ENCODE measurements around the gene DPCD. TPM values are rescaled to one million over a fixed set of nuclear protein-coding genes. Genes with fewer than 3 reads are reported as not detected.

DPCD gene
- total and polyA plus RNA-seq, 2 of the 8 experiments (the other 6 are each of a cell fraction or from before 2014, with no cell fraction given) = 21.2 to 31.4 TPM

GRCh38 chr10:101572126-101572525, 16.0 kb upstream of the DPCD start (continued):
- TF ChIP-seq CHD7 (IDR thresholded peaks at IDR 0.05; ENCODE audit: insufficient replicate concordance, low read length) (no peak), SIX5 (IDR thresholded peaks at IDR 0.05; ENCODE audit: low read depth, low read length) (no peak), PHF8 (conservative IDR thresholded peaks at IDR 0.05; ENCODE audit: low read depth, low read length) (no peak), SIRT6 (IDR thresholded peaks at IDR 0.05; ENCODE audit: low read length) (no peak), JUN (IDR thresholded peaks at IDR 0.05; ENCODE audit: low read depth, low read length) (no peak), MAFK (IDR thresholded peaks at IDR 0.05; ENCODE audit: low read depth, low read length) (no peak), KDM5A (IDR thresholded peaks at IDR 0.05; ENCODE audit: low read length) (no peak)

All from H1 (cell line).